GM23338 (cell line): ENCODE measurements around the gene OSBPL1A. TPM values are rescaled to one million over a fixed set of nuclear protein-coding genes. Genes with fewer than 3 reads are reported as not detected.

Experiments used
- CREB1 ChIP-seq: fragments of 250-450 bp; sonication (Bioruptor Pico); IDR thresholded peaks from 2 replicates; pipeline ENCODE4 v1.5.0; 2020; ENCODE audit warnings: low read depth, mild to moderate bottlenecking, moderate library complexity
- CTCF ChIP-seq, 2 experiments: fragments of 200-600 bp in 1 of 2; sonication (generic) in 1 of 2; conservative IDR thresholded peaks; 2 replicates each; pipeline versions ENCODE4 v1.5.1 to v1.6.1; 2016 to 2017; ENCODE audit warnings: antibody characterized with exemption in 2 of 2, low read depth in 2 of 2, mild to moderate bottlenecking in 2 of 2, moderate library complexity in 1 of 2
- EZH2 ChIP-seq: fragments of 200-600 bp; sonication (generic); IDR thresholded peaks from one replicate; pipeline ENCODE4 v1.8.0; 2017; ENCODE audit warnings: antibody characterized with exemption, mild to moderate bottlenecking, low read depth; ENCODE audit not compliant: unreplicated experiment
- JUNB ChIP-seq: IDR thresholded peaks from one replicate; pipeline ENCODE4 v1.6.1; 2016; ENCODE audit warnings: antibody characterized with exemption; ENCODE audit not compliant: unreplicated experiment
- NANOG ChIP-seq: IDR thresholded peaks from 2 replicates; pipeline ENCODE4 v1.6.1; 2016; ENCODE audit warnings: antibody characterized with exemption, borderline replicate concordance
- ZNF114 ChIP-seq: fragments of 250-450 bp; sonication (Bioruptor Pico); IDR thresholded peaks from 2 replicates; pipeline ENCODE4 v1.5.0; 2020; ENCODE audit warnings: mild to moderate bottlenecking, moderate library complexity
- polyA plus RNA-seq: library from polyadenylated mRNA; unstranded; fragments of >200 nt; fragmentation: Nextera tagmentation; extraction: Ambion mirVana; gene quantifications from 2 replicates; pipeline ENCODE4 v1.2.1, GENCODE V29; 2016
- total RNA-seq: library from RNA; depleted of rRNA; stranded (reverse); fragments of >200 nt; shearing (Covaris generic); gene quantifications from 2 replicates; pipeline ENCODE4 v1.2.3, GENCODE V29; 2014
- TF ChIP-seq, protein P1 (sequence below): fragments of 250-450 bp; sonication (Bioruptor Pico); IDR thresholded peaks from 2 replicates; pipeline ENCODE4 v1.5.0; 2020; ENCODE audit warnings: mild to moderate bottlenecking, moderate library complexity
- TF ChIP-seq, protein P2 (sequence below): IDR thresholded peaks from 2 replicates; pipeline ENCODE4 v1.6.1; 2016; ENCODE audit warnings: antibody characterized with exemption

The OSBPL1A gene
- total and polyA plus RNA-seq, 2 experiments from 2014 or later: 55.6 to 71.4 TPM

DNA sequence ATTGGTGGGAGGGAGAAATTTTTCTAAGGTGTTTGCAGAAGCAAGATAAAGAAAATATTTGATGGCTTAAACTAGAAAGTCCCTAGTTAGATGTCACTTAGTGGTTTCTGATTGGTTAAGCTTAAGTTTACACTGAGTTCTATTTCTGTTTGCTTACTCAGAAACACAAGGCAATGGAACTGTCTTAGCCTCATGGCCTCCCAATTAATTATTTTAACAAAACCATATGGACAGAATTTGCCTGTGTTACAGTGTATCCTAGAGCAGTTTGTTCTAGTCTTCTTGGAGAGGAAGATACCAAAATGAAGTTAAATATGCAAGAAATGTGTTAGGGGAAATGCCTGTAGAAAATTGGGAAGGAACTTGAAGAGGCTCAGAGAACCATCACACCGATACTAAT, 24.2 kb upstream of the OSBPL1A start (continued):
- TF ChIP-seq, protein P1, sequence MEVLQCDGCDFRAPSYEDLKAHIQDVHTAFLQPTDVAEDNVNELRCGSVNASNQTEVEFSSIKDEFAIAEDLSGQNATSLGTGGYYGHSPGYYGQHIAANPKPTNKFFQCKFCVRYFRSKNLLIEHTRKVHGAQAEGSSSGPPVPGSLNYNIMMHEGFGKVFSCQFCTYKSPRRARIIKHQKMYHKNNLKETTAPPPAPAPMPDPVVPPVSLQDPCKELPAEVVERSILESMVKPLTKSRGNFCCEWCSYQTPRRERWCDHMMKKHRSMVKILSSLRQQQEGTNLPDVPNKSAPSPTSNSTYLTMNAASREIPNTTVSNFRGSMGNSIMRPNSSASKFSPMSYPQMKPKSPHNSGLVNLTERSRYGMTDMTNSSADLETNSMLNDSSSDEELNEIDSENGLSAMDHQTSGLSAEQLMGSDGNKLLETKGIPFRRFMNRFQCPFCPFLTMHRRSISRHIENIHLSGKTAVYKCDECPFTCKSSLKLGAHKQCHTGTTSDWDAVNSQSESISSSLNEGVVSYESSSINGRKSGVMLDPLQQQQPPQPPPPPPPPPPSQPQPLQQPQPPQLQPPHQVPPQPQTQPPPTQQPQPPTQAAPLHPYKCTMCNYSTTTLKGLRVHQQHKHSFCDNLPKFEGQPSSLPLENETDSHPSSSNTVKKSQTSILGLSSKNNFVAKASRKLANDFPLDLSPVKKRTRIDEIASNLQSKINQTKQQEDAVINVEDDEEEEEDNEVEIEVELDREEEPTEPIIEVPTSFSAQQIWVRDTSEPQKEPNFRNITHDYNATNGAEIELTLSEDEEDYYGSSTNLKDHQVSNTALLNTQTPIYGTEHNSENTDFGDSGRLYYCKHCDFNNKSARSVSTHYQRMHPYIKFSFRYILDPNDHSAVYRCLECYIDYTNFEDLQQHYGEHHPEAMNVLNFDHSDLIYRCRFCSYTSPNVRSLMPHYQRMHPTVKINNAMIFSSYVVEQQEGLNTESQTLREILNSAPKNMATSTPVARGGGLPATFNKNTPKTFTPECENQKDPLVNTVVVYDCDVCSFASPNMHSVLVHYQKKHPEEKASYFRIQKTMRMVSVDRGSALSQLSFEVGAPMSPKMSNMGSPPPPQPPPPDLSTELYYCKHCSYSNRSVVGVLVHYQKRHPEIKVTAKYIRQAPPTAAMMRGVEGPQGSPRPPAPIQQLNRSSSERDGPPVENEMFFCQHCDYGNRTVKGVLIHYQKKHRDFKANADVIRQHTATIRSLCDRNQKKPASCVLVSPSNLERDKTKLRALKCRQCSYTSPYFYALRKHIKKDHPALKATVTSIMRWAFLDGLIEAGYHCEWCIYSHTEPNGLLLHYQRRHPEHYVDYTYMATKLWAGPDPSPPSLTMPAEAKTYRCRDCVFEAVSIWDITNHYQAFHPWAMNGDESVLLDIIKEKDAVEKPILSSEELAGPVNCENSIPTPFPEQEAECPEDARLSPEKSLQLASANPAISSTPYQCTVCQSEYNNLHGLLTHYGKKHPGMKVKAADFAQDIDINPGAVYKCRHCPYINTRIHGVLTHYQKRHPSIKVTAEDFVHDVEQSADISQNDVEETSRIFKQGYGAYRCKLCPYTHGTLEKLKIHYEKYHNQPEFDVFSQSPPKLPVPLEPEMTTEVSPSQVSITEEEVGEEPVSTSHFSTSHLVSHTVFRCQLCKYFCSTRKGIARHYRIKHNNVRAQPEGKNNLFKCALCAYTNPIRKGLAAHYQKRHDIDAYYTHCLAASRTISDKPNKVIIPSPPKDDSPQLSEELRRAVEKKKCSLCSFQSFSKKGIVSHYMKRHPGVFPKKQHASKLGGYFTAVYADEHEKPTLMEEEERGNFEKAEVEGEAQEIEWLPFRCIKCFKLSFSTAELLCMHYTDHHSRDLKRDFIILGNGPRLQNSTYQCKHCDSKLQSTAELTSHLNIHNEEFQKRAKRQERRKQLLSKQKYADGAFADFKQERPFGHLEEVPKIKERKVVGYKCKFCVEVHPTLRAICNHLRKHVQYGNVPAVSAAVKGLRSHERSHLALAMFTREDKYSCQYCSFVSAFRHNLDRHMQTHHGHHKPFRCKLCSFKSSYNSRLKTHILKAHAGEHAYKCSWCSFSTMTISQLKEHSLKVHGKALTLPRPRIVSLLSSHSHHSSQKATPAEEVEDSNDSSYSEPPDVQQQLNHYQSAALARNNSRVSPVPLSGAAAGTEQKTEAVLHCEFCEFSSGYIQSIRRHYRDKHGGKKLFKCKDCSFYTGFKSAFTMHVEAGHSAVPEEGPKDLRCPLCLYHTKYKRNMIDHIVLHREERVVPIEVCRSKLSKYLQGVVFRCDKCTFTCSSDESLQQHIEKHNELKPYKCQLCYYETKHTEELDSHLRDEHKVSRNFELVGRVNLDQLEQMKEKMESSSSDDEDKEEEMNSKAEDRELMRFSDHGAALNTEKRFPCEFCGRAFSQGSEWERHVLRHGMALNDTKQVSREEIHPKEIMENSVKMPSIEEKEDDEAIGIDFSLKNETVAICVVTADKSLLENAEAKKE: no peak
- TF ChIP-seq CTCF (conservative IDR thresholded peaks at IDR 0.05; ENCODE audit: low read depth in 2 of 2) (no peak), ZNF114 (CRISPR knock-in tag) (no peak), CREB1 (CRISPR knock-in tag) (no peak), JUNB (no peak), EZH2 (no peak), NANOG (no peak)
- TF ChIP-seq, protein P2, sequence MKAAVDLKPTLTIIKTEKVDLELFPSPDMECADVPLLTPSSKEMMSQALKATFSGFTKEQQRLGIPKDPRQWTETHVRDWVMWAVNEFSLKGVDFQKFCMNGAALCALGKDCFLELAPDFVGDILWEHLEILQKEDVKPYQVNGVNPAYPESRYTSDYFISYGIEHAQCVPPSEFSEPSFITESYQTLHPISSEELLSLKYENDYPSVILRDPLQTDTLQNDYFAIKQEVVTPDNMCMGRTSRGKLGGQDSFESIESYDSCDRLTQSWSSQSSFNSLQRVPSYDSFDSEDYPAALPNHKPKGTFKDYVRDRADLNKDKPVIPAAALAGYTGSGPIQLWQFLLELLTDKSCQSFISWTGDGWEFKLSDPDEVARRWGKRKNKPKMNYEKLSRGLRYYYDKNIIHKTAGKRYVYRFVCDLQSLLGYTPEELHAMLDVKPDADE: no peak
